Measurements from ENCODE around the gene PDE8B.

DNA sequence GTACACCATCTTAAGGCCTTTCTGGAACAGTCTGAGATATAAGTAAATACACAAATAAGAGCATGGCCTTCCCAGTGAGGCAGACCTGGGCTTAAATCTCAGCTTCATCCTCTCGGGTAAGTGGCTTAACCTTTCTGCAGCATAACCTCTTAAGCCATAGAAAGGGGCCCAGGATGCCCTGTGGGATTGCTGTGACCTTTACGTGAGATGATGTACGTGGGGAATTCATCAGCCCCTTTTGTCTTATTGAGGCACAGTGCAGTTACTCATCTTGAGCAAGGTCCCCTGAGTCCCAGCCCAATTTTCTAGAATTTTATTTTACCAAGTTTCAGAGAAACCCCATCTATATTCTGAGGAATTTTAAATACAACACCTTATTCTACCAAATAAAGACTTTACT, 92.2 kb downstream of the PDE8B start:
- TF ChIP-seq, protein P1, sequence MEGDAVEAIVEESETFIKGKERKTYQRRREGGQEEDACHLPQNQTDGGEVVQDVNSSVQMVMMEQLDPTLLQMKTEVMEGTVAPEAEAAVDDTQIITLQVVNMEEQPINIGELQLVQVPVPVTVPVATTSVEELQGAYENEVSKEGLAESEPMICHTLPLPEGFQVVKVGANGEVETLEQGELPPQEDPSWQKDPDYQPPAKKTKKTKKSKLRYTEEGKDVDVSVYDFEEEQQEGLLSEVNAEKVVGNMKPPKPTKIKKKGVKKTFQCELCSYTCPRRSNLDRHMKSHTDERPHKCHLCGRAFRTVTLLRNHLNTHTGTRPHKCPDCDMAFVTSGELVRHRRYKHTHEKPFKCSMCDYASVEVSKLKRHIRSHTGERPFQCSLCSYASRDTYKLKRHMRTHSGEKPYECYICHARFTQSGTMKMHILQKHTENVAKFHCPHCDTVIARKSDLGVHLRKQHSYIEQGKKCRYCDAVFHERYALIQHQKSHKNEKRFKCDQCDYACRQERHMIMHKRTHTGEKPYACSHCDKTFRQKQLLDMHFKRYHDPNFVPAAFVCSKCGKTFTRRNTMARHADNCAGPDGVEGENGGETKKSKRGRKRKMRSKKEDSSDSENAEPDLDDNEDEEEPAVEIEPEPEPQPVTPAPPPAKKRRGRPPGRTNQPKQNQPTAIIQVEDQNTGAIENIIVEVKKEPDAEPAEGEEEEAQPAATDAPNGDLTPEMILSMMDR (conservative IDR thresholded peaks at IDR 0.05; ENCODE audit: low read depth in 2 of 2), result no peak
- TF ChIP-seq EZH2phosphoT487 (IDR thresholded peaks at IDR 0.05; ENCODE audit: unreplicated experiment) (no peak), POLR2AphosphoS5 (IDR thresholded peaks at IDR 0.05; ENCODE audit: low read depth) (no peak), ZNF114 (CRISPR knock-in tag; IDR thresholded peaks at IDR 0.05) (no peak), EZH2 (IDR thresholded peaks at IDR 0.05; ENCODE audit: low read depth, unreplicated experiment) (no peak), ZNF331 (CRISPR knock-in tag; IDR thresholded peaks at IDR 0.05; ENCODE audit: low read depth) (no peak)
- TF ChIP-seq, protein P2, sequence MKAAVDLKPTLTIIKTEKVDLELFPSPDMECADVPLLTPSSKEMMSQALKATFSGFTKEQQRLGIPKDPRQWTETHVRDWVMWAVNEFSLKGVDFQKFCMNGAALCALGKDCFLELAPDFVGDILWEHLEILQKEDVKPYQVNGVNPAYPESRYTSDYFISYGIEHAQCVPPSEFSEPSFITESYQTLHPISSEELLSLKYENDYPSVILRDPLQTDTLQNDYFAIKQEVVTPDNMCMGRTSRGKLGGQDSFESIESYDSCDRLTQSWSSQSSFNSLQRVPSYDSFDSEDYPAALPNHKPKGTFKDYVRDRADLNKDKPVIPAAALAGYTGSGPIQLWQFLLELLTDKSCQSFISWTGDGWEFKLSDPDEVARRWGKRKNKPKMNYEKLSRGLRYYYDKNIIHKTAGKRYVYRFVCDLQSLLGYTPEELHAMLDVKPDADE (IDR thresholded peaks at IDR 0.05), result no peak

Data from GM23338 (cell line).